Stomach (tissue), 9 donors: ENCODE data around the gene SOD3. TPM values are rescaled to one million over a fixed set of nuclear protein-coding genes. Genes with fewer than 3 reads are reported as not detected.

Source experiments
- DNase-seq, 2 donors: peaks; one replicate each; pipeline versions ENCODE4 v3.0.0 to v3.0.0-alpha.2; 2013 to 2019
- H3K27ac ChIP-seq, 5 donors: fragments of 200-600 bp in 4 of 5; sonication (generic) in 4 of 5; one replicate each; pipeline ENCODE4 v1.5.1; 2013 to 2019; ENCODE audit warnings: mild to moderate bottlenecking in 1 of 5, moderate library complexity in 1 of 5
- H3K27me3 ChIP-seq, 3 donors: fragments of 200-600 bp; sonication (generic); one replicate each; pipeline ENCODE4 v1.5.1; 2017 to 2019; ENCODE audit warnings: mixed run types in 1 of 3
- H3K36me3 ChIP-seq, 4 donors: fragments of 200-600 bp; sonication (generic); 1 replicate in 3 of 4; 2 replicates in 1 of 4; pipeline ENCODE4 v1.5.1; 2016 to 2019
- H3K4me1 ChIP-seq, 4 donors: fragments of 200-600 bp; sonication (generic); one replicate each; pipeline ENCODE4 v1.5.1; 2016 to 2019
- H3K4me3 ChIP-seq, 4 donors: fragments of 200-600 bp; sonication (generic) in 3 of 4; one replicate each; pipeline ENCODE4 v1.5.1; 2016 to 2019; ENCODE audit warnings: mild to moderate bottlenecking in 1 of 4
- H3K9me3 ChIP-seq, 4 donors: fragments of 200-600 bp; sonication (generic); one replicate each; pipeline ENCODE4 v1.5.1; 2016 to 2019
- CTCF ChIP-seq, 7 experiments: fragments of 450-650 bp in 4 of 7; fragments of 200-600 bp in 3 of 7; sonication (generic) in 3 of 7; IDR thresholded peaks; one replicate each; pipeline ENCODE4 v1.5.1; 2016 to 2019; ENCODE audit warnings: antibody characterized with exemption in 7 of 7, control low read depth in 2 of 7, mild to moderate bottlenecking in 1 of 7
- EP300 ChIP-seq: sonication (generic); formaldehyde crosslinking; IDR thresholded peaks from one replicate; pipeline ENCODE4 v1.6.1; 2017; ENCODE audit warnings: antibody characterized with exemption
- POLR2A ChIP-seq, 4 donors: fragments of 450-650 bp; IDR thresholded peaks; one replicate each; pipeline ENCODE4 v1.6.1; 2016; ENCODE audit warnings: antibody characterized with exemption in 4 of 4, control low read depth in 2 of 4, mild to moderate bottlenecking in 1 of 4, moderate library complexity in 1 of 4
- POLR2AphosphoS5 ChIP-seq, 3 donors: sonication (generic); formaldehyde crosslinking; IDR thresholded peaks; one replicate each; pipeline ENCODE4 v1.6.1; 2016; ENCODE audit warnings: antibody characterized with exemption in 3 of 3
- whole genome bisulfite sequencing, 5 donors: extraction: QIAGEN DNeasy Blood & Tissue Kit in 3 of 5; methylation state at CpG; one replicate each; pipeline versions ENCODE4 v1.1.5 to v1.1.7; 2013 to 2018; 5-methylcytosine and 5-hydroxymethylcytosine counted together
- intact Hi-C: fragments of 100-400 bp; cut with DNase I; formaldehyde crosslinking; loops from one replicate; pipeline ENCODE4 v1.15.1; 2023; ENCODE audit warnings: low total_unique reads
- polyA plus RNA-seq, 3 donors: library from polyadenylated mRNA; stranded (reverse); fragments of 200-250 nt; gene quantifications; one replicate each; pipeline ENCODE4 v1.2.3, GENCODE V29; 2013
- total RNA-seq, 5 donors: library from RNA; depleted of rRNA; stranded (reverse); fragments of >200 nt; gene quantifications; one replicate each; pipeline versions ENCODE4 v1.1.0 to v1.2.3, GENCODE V29; 2014 to 2016
- donor health status: healthy with polysubstance abuse.
- donor health status: Bipolar disorder and iron deficiency.
- donor health status: healthy.

SOD3 gene
- total and polyA plus RNA-seq, 8 donors, result 8.8 to 188 (median 39.5) TPM

GRCh38 chr4:24748758-24749350, 46.5 kb upstream of the SOD3 start:
- DNase-seq, result no peak
- WGBS, 5 donors, result 62 to 73% (median 65%) methylated on average over 10 of the region's 10 CpGs
- H3K27me3 ChIP-seq, result no peaks in the 10 kb centered on the region
- no peaks in the 10 kb centered on the region for H3K9me3 ChIP-seq
- intact Hi-C loops, result no loop called here
- TF ChIP-seq EP300, result no peak
- no peak for TF ChIP-seq POLR2AphosphoS5 (IDR thresholded peaks at IDR 0.05)
- TF ChIP-seq POLR2A (IDR thresholded peaks at IDR 0.05), result no peak
- TF ChIP-seq CTCF (IDR thresholded peaks at IDR 0.05), result no peak
- no peaks in the 10 kb centered on the region for H3K4me1 ChIP-seq
- H3K4me3 ChIP-seq, result no peak overlapping the region
- H3K27ac ChIP-seq, result no peak overlapping the region
- H3K36me3 ChIP-seq, result no peaks in the 10 kb centered on the region

GRCh38 chr4:24750106-24750505, 45.3 kb upstream of the SOD3 start:
- Histone ChIP-seq H3K9me3 (no peaks in the 10 kb centered on the region), H3K36me3 (no peaks in the 10 kb centered on the region), H3K4me1 (no peaks in the 10 kb centered on the region), H3K27me3 (no peaks in the 10 kb centered on the region), H3K4me3 (no peak overlapping the region), H3K27ac (no peak overlapping the region)
- 70 to 80% (median 74%) methylated on average over 3 of the region's 3 CpGs for WGBS, 5 donors
- no peak for DNase-seq
- intact Hi-C loops, result no loop called here
- TF ChIP-seq POLR2A (IDR thresholded peaks at IDR 0.05) (no peak), EP300 (no peak), CTCF (IDR thresholded peaks at IDR 0.05) (no peak)

- intact Hi-C loops, result no loop called here
- no peak overlapping the region for H3K27ac ChIP-seq
- TF ChIP-seq POLR2A (IDR thresholded peaks at IDR 0.05), result no peak
- DNase-seq, result no peak
- no peaks in the 10 kb centered on the region for H3K4me1 ChIP-seq
- no peaks in the 10 kb centered on the region for H3K27me3 ChIP-seq
- H3K4me3 ChIP-seq, result no peak overlapping the region
- no peaks in the 10 kb centered on the region for H3K36me3 ChIP-seq
- 81 to 88% (median 87%) methylated on average over 3 of the region's 3 CpGs for WGBS, 5 donors
- peaks cover 0 to 11% (median 3%) of the 10 kb centered on the region in 4 donors for H3K9me3 ChIP-seq
Measured at GRCh38 chr4:24751926-24752539, 43.3 kb upstream of the SOD3 start.

- intact Hi-C loops, result no loop called here
- no peak for DNase-seq
Measured at GRCh38 chr4:24753519-24753918, 41.9 kb upstream of the SOD3 start.

More at GRCh38 chr4:24753519-24753918, 41.9 kb upstream of the SOD3 start:
- Histone ChIP-seq H3K27me3 (no peaks in the 10 kb centered on the region), H3K27ac (no peak overlapping the region), H3K4me3 (no peak overlapping the region), H3K4me1 (no peaks in the 10 kb centered on the region), H3K36me3 (no peaks in the 10 kb centered on the region), H3K9me3 (peaks cover 0 to 24% (median 9%) of the 10 kb centered on the region in 4 donors)
- TF ChIP-seq CTCF (IDR thresholded peaks at IDR 0.05), result no peak
- WGBS, 5 donors, result 60 to 91% (median 78%) methylated on average over 1 of the region's 1 CpG
